Measurements from ENCODE around the gene WNT5A. TPM values are rescaled to one million over a fixed set of nuclear protein-coding genes. Genes with fewer than 3 reads are reported as not detected.

Gene WNT5A
- total and polyA plus RNA-seq, 2 of the 4 experiments (the other 2 are of a cell fraction) = 224 to 231 TPM

GRCh38 chr3:55484191-55484689, 2.9 kb downstream of the WNT5A start:
- BruUV-seq (replicated peaks) = no TSS peak
- Histone ChIP-seq H4K5ac (ENCODE audit: low read depth, low read length) (peak overlapping the region; percentile 97), H3K56ac (ENCODE audit: extremely low read depth, insufficient read depth, low read length) (peak overlapping the region; percentile 95), H3K4me1 (ENCODE audit: control insufficient read depth, insufficient read depth, low read length) (peaks cover 5% of the 10 kb centered on the region; the same call in 1 of the 2 replicates), H2BK15ac (ENCODE audit: low read depth, low read length) (peak overlapping the region; percentile 92; the same call in 2 of the 3 replicates), H3K9ac (ENCODE audit: low read depth, low read length) (peak overlapping the region; percentile 99), H3K9me3 (ENCODE audit: control insufficient read depth, insufficient read depth, low read length) (no peaks in the 10 kb centered on the region), H2AK5ac (ENCODE audit: low read depth, low read length) (peak overlapping the region; percentile 99), H3K4ac (ENCODE audit: low read depth, low read length) (peak overlapping the region; percentile 100), H3K4me3 (ENCODE audit: insufficient read depth, low read depth, low read length) (peak overlapping the region; percentile 89), H2BK5ac (ENCODE audit: low read depth, low read length, poor library complexity, severe bottlenecking) (peak overlapping the region; percentile 97), H3K18ac (ENCODE audit: low read depth, low read length) (peak overlapping the region; percentile 88), H3K4me2 (ENCODE audit: low read depth, low read length) (peak overlapping the region; percentile 96), H3K9me1 (ENCODE audit: insufficient read depth, low read length) (peaks cover 4% of the 10 kb centered on the region; the same call in 1 of the 2 replicates), H2BK120ac (ENCODE audit: low read depth, low read length) (peak overlapping the region; percentile 98), H4K20me1 (ENCODE audit: insufficient read depth, low read length) (no peaks in the 10 kb centered on the region), H3K14ac (replicated peaks; ENCODE audit: low read depth, low read length) (peak overlapping the region; percentile 99), H3K79me1 (ENCODE audit: low read depth in 1 of 2, low read length in 2 of 2) (peaks cover 0 to 23% of the 10 kb centered on the region in 2 experiments; a peak in 1 of 4 replicates), H4K91ac (ENCODE audit: insufficient read depth, low read depth, low read length) (peak overlapping the region; percentile 100), H3K27me3 (ENCODE audit: control insufficient read depth, insufficient read depth, low read length) (no peaks in the 10 kb centered on the region), H2AK9ac (replicated peaks; ENCODE audit: low read depth, low read length, poor library complexity) (peak overlapping the region; percentile 84), H3K36me3 (ENCODE audit: control insufficient read depth, insufficient read depth, low read length) (peaks cover 27% of the 10 kb centered on the region), H3K27ac (ENCODE audit: insufficient read depth, low read length) (peak overlapping the region; percentile 97), H4K8ac (ENCODE audit: low read depth in 2 of 2, low read length in 2 of 2) (peak overlapping the region; percentile 90 to 99), H2BK20ac (ENCODE audit: low read depth, low read length) (peak overlapping the region; percentile 83), H2AFZ (replicated peaks; ENCODE audit: low read length, poor library complexity) (peak overlapping the region; percentile 85), H3K23ac (ENCODE audit: low read depth, low read length) (peak overlapping the region; percentile 99)
- ATAC-seq (ENCODE audit: low read depth) (no peak), DNase-seq (no peak)
- dilution Hi-C loops (cut with HindIII; ENCODE audit: low sequenced_read_pairs, unreplicated experiment) = no loop called here
- in situ Hi-C loops (cut with MboI; ENCODE audit: low sequenced_read_pairs) = loop anchor here (5.0 to 10.0 kb wide), 7 partner anchors 317 to 1059 kb away; no protein-coding TSS in a partner anchor
- CTCF ChIA-PET = interaction anchor here (0.5 to 1.3 kb wide), 2 partner anchors 413 to 833 kb away, joined by 3 read pairs; no protein-coding TSS in a partner anchor
- 75% methylated on average over 14 of the region's 20 CpGs; no CpG with 5 or more reads in 1 of the 2 experiments for WGBS, 2 experiments (ENCODE audit: extremely low coverage in 2 of 2, insufficient read length in 1 of 2)
- TF ChIP-seq USF2 (IDR thresholded peaks at IDR 0.05; ENCODE audit: low read depth, low read length) = no peak
- TF ChIP-seq CHD1 (IDR thresholded peaks at IDR 0.05; ENCODE audit: low read depth, low read length) = no peak; the same call in 1 of the 2 replicates
- TF ChIP-seq POLR2A (IDR thresholded peaks at IDR 0.05; ENCODE audit: low read depth, low read length) = no peak
- no peak for TF ChIP-seq MXI1 (IDR thresholded peaks at IDR 0.05; ENCODE audit: borderline replicate concordance, low read depth, low read length)
- TF ChIP-seq NFE2L2 (IDR thresholded peaks at IDR 0.05; ENCODE audit: low read depth, low read length) = no peak
- POLR2A ChIA-PET (ENCODE audit: unreplicated experiment) = interaction anchor here (0.6 to 1.9 kb wide), 3 partner anchors 152 to 332 kb away, joined by 3 to 8 read pairs (median 4); no protein-coding TSS in a partner anchor
- intact Hi-C loops (cut with micrococcal nuclease) = loop anchor here (2.0 to 10.0 kb wide), 4 partner anchors 263 to 651 kb away; no protein-coding TSS in a partner anchor

All from IMR-90 (cell line).